GM12873 (cell line): ENCODE results near the gene TMEM89.

ENCODE experiments used
- TF ChIP-seq, protein P1 (sequence below): IDR thresholded peaks from 2 replicates; pipeline ENCODE4 v1.5.1; 2012; ENCODE audit warnings: low read depth, mild to moderate bottlenecking, moderate library complexity, low read length, control low read depth; ENCODE audit not compliant: insufficient read depth; ENCODE audit errors: missing control alignments

Gene TMEM89

DNA sequence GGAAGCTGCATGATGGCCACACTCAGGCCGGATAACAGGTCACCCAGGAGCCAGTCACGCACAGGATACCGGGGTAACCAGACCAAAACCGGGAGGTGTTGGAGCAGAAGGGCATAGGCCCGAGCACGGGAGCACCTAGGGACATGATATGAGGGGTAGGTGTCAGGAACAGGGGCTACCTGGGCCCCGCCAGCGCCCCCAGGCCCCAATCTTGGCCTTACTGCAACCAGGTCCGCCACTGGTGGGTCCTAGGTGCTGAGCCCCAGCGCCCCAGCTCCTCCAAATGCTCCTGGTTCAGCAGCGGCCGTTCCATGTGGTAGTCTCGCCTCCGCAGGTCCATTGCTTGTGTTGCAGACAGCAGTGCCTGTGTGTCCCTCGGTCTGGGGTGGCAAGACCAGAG lies 11.7 kb upstream of the TMEM89 start:
- TF ChIP-seq, protein P1, sequence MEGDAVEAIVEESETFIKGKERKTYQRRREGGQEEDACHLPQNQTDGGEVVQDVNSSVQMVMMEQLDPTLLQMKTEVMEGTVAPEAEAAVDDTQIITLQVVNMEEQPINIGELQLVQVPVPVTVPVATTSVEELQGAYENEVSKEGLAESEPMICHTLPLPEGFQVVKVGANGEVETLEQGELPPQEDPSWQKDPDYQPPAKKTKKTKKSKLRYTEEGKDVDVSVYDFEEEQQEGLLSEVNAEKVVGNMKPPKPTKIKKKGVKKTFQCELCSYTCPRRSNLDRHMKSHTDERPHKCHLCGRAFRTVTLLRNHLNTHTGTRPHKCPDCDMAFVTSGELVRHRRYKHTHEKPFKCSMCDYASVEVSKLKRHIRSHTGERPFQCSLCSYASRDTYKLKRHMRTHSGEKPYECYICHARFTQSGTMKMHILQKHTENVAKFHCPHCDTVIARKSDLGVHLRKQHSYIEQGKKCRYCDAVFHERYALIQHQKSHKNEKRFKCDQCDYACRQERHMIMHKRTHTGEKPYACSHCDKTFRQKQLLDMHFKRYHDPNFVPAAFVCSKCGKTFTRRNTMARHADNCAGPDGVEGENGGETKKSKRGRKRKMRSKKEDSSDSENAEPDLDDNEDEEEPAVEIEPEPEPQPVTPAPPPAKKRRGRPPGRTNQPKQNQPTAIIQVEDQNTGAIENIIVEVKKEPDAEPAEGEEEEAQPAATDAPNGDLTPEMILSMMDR: no peak

DNA sequence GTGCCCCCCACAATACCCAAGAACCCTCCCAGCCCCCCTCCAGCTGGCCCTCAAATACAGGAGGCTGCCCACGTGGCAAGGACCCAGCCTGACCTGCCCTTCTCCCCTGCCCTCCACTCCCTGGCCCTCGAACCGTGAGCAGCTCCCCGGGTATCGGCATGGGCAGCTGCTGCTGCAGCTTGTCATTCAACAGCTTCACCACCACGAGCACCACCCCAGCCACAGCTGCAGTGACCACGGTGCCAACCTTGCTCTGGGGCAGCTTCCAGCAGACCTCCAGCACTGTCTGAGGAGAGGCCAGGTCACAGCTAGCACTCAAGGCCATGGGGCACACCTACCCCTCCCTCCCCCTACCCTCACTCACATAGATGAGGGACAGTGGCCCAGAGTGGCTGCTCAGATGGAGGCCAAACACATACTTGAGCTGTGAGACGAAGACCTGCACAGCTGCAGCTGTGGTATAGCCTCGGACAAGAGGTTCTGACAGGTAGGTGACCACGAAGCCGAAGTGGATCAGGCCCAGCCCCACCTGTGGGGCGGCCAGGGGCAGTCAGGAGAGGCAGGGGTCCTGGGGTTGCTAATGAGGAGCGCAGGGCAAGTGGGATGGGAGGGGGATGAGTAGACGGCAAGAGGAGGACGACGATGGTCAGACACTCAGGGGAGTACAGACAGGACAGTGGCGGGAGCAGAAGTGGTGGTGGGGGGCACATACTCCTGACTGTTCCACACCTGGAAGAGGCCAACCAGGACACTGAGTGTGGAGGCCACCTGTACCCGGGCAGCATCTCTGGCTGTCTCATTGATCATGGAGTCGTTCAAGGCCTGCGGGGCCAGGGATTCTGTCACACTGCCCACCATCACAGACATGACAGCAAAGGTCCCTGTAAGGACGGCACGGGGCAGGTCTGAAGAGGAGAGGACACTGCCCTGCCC lies 10.2 kb upstream of the TMEM89 start:
- TF ChIP-seq, protein P1: no peak

DNA sequence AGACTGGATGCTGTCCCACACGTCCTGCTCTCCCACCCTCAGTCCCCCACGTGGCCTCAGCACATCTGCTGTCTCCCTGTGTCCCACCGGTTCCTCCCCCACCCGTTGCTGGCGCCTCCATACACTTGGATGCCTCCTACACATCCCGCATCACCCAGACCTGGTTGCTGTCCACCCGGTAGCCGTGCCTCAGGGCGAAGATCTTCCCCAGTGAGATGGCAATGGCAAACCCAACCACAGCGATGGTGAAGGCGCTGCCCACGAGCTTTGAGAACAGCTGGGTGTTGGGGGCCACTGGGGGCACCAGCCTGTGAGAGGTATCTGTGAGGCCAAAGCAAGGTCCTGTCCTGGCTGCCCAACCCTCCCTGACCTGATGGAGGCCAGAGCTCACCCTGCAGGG lies 9.3 kb upstream of the TMEM89 start:
- TF ChIP-seq, protein P1: no peak

DNA sequence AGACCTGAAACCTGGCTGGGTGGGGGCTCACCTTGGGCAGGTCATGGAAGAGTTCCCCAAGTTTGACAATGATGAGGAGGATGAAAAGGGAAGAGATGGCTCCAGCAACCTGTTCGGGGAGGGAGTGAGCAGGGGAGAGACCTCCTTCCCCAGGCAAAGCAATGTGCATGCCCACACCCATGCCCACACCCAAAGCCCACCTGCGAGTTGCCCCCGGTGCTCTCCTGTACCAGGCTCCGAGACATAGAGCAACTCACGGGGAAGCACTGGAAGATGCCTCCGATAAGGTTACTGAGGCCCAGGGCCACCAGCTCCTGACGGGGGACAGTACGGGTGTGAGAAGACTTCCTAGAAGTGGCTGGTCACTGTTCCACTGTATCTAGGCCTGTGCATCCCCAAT lies 8.8 kb upstream of the TMEM89 start:
- TF ChIP-seq, protein P1: no peak

DNA sequence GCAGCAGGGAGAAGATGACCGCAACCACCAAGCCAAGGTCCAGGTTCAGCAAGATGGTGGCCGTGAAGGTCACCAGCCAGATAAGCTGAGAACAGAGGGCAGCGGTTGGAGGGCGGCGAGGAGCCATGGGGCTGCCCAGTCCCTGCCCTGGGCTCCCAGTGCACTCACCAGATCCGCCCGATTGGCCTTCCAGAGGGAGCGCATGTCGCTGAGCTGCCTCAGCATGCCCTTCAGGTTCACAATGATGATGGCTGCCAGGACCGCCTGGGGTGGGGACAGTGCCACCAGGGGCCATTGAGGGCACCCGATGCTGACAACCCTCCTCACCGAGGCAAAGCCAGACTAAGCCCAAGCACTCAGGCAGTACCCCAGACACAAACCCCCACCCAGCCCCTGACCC lies 8.3 kb upstream of the TMEM89 start:
- TF ChIP-seq, protein P1: no peak

DNA sequence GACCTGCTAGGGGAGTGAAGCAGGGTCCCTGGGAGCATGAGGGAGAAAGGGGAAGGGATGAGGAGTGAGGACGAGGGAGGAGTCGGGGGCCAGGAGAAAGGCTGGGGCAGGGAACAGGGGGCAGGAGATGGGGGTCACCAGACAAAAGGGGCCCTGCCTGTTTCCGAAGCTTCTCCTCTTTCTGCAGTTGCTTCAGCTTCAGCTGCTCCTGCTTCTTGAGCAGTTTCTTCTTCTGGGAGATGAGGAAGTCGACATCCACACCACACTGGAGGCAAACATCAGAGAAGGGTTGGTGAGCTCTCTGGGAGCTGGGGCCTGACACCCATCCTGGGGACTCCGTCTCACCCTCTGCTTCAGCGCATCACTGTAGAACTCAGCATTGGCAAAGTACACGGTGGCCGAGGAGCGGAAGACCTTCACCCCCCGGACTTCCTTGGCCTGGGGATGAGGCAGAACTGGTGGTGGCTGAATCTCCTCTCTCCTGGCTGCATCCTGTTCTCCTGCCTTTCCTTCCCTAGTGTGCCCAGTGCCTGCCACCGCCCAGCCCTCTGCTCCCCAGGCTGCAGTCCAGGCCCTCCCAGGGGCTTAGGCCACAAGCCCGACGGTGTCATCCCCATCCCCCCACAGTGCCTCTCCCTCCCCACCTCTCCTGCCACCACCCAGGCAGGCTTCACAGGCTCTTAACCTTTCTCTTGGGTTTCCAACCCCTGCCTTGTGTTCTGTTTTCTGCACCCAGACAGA lies 6.9 kb upstream of the TMEM89 start:
- TF ChIP-seq, protein P1: no peak

DNA sequence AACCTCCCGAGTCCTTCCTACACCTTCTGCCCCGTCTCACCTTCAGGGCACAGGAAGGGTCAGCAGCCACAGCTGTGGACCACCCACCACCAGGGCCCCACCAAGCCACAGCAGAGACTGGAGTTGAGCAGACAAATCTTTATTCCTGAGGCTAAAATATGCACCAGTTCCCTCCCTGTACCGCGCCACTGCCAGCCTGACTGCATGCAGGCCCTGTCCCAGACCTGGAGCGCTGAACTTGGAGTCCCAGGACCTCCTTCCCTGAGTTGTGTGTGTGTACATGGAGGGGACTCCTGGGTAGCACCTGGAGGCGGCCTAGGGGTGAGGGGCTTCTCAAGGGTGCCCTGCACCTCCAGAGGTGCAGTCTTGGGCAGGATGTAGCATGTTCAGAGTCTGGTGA lies 4.0 kb upstream of the TMEM89 start:
- TF ChIP-seq, protein P1: no peak
